GM12892 (cell line): ENCODE measurements around the gene CTPS1.

Experiments used
- POLR2A ChIP-seq: IDR thresholded peaks from 2 replicates; pipeline ENCODE4 v1.6.1; 2011; ENCODE audit warnings: low read depth, low read length, control low read depth
- POLR2AphosphoS5 ChIP-seq: IDR thresholded peaks from 2 replicates; pipeline ENCODE4 v1.6.1; 2011; ENCODE audit warnings: low read depth, low read length, control low read depth

GRCh38 chr1:41025979-41026819 is 46.7 kb downstream of the CTPS1 start:
- TF ChIP-seq POLR2A (no peak), POLR2AphosphoS5 (no peak)
